PFSK-1 (cell line): ENCODE data around the gene CCDC90B.

Experiments used
- FOXP2 ChIP-seq: optimal IDR thresholded peaks from 2 replicates; pipeline ENCODE3; 2011; ENCODE audit warnings: borderline replicate concordance, control low read depth, inconsistent platforms; ENCODE audit not compliant: insufficient read depth; ENCODE audit errors: extremely low read length, extremely low read depth
- POLR2AphosphoS5 ChIP-seq: IDR thresholded peaks from 2 replicates; pipeline ENCODE4 v1.6.1; 2012; ENCODE audit warnings: low read depth, mild to moderate bottlenecking, control low read depth, low read length, moderate library complexity
- REST ChIP-seq, 2 experiments: IDR thresholded peaks; 2 replicates each; pipeline versions ENCODE4 v1.6.1 to v1.8.0; 2011 to 2012; ENCODE audit warnings: low read depth in 2 of 2, low read length in 2 of 2, control low read depth in 1 of 2, inconsistent platforms in 1 of 2, mild to moderate bottlenecking in 1 of 2, moderate library complexity in 1 of 2; ENCODE audit not compliant: insufficient read depth in 1 of 2
- SIN3A ChIP-seq: IDR thresholded peaks from 2 replicates; pipeline ENCODE4 v1.6.1; 2012; ENCODE audit warnings: mild to moderate bottlenecking, low read length, moderate library complexity, borderline replicate concordance; ENCODE audit not compliant: insufficient read depth
- TAF1 ChIP-seq: IDR thresholded peaks from 2 replicates; pipeline ENCODE4 v1.6.1; 2012; ENCODE audit warnings: low read length, control low read depth, borderline replicate concordance; ENCODE audit not compliant: insufficient read depth

- TF ChIP-seq SIN3A (no peak), POLR2AphosphoS5 (no peak), REST (IDR thresholded peaks at IDR 0.05; ENCODE audit: insufficient read depth in 1 of 2, low read depth in 2 of 2, low read length in 2 of 2) (no peak), TAF1 (no peak), FOXP2 (no peak)
Observed at GRCh38 chr11:83220260-83220659, 65.9 kb downstream of the CCDC90B start.
